ENCODE measurements around the gene C22orf31. TPM values are rescaled to one million over a fixed set of nuclear protein-coding genes. Genes with fewer than 3 reads are reported as not detected.

Gene C22orf31
- polyA plus RNA-seq, 2 of the 4 experiments (the other 2 are of a cell fraction), result not detected

DNA sequence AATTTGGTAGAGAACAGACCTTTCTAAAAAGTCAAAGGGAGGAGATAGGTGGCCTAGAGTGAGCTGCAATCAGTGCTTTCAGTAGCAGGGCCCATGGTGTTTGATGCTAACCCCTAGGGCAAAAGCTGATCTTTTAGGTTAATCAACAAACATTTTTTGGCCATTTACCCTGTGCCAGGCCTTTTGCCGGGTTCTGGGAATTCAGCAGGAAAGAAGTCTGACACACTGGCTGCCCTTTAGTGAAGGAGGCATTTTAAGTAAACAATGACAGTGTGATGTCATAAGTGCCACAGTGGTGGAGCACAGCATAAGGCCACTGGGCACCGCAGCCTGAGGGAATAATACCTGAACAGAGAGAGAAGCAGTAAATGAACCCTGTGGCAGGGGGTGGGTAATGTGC is 29.0 kb downstream of the C22orf31 start (continued):
- TF ChIP-seq HDAC2 (IDR thresholded peaks at IDR 0.05) (no peak), EHF (CRISPR knock-in tag; IDR thresholded peaks at IDR 0.05) (no peak), TP53 (CRISPR knock-in tag; IDR thresholded peaks at IDR 0.05) (no peak), JUNB (IDR thresholded peaks at IDR 0.05) (0 out of 2 replicates have a peak, but pooled peaks have one; percentile 11), CEBPB (IDR thresholded peaks at IDR 0.05) (no peak), JUN (IDR thresholded peaks at IDR 0.05) (0 out of 5 replicates have a peak, but pooled peaks of 1 of the 2 experiments have one; percentile 33), ZSCAN20 (CRISPR knock-in tag; IDR thresholded peaks at IDR 0.05) (no peak), ZFP36 (IDR thresholded peaks at IDR 0.05; ENCODE audit: borderline replicate concordance, partially characterized antibody) (no peak)
- TF ChIP-seq, protein P1, sequence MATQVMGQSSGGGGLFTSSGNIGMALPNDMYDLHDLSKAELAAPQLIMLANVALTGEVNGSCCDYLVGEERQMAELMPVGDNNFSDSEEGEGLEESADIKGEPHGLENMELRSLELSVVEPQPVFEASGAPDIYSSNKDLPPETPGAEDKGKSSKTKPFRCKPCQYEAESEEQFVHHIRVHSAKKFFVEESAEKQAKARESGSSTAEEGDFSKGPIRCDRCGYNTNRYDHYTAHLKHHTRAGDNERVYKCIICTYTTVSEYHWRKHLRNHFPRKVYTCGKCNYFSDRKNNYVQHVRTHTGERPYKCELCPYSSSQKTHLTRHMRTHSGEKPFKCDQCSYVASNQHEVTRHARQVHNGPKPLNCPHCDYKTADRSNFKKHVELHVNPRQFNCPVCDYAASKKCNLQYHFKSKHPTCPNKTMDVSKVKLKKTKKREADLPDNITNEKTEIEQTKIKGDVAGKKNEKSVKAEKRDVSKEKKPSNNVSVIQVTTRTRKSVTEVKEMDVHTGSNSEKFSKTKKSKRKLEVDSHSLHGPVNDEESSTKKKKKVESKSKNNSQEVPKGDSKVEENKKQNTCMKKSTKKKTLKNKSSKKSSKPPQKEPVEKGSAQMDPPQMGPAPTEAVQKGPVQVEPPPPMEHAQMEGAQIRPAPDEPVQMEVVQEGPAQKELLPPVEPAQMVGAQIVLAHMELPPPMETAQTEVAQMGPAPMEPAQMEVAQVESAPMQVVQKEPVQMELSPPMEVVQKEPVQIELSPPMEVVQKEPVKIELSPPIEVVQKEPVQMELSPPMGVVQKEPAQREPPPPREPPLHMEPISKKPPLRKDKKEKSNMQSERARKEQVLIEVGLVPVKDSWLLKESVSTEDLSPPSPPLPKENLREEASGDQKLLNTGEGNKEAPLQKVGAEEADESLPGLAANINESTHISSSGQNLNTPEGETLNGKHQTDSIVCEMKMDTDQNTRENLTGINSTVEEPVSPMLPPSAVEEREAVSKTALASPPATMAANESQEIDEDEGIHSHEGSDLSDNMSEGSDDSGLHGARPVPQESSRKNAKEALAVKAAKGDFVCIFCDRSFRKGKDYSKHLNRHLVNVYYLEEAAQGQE (IDR thresholded peaks at IDR 0.05), result no peak
- TF ChIP-seq, protein P2, sequence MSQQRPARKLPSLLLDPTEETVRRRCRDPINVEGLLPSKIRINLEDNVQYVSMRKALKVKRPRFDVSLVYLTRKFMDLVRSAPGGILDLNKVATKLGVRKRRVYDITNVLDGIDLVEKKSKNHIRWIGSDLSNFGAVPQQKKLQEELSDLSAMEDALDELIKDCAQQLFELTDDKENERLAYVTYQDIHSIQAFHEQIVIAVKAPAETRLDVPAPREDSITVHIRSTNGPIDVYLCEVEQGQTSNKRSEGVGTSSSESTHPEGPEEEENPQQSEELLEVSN (IDR thresholded peaks at IDR 0.05; ENCODE audit: borderline replicate concordance, low read depth), result no peak
- TF ChIP-seq, protein P3, sequence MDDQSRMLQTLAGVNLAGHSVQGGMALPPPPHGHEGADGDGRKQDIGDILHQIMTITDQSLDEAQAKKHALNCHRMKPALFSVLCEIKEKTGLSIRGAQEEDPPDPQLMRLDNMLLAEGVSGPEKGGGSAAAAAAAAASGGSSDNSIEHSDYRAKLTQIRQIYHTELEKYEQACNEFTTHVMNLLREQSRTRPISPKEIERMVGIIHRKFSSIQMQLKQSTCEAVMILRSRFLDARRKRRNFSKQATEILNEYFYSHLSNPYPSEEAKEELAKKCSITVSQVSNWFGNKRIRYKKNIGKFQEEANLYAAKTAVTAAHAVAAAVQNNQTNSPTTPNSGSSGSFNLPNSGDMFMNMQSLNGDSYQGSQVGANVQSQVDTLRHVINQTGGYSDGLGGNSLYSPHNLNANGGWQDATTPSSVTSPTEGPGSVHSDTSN (IDR thresholded peaks at IDR 0.05), result no peak
- TF ChIP-seq, protein P4, sequence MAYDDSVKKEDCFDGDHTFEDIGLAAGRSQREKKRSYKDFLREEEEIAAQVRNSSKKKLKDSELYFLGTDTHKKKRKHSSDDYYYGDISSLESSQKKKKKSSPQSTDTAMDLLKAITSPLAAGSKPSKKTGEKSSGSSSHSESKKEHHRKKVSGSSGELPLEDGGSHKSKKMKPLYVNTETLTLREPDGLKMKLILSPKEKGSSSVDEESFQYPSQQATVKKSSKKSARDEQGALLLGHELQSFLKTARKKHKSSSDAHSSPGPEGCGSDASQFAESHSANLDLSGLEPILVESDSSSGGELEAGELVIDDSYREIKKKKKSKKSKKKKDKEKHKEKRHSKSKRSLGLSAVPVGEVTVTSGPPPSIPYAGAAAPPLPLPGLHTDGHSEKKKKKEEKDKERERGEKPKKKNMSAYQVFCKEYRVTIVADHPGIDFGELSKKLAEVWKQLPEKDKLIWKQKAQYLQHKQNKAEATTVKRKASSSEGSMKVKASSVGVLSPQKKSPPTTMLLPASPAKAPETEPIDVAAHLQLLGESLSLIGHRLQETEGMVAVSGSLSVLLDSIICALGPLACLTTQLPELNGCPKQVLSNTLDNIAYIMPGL (CRISPR knock-in tag; IDR thresholded peaks at IDR 0.05; ENCODE audit: borderline replicate concordance), result no peak

DNA sequence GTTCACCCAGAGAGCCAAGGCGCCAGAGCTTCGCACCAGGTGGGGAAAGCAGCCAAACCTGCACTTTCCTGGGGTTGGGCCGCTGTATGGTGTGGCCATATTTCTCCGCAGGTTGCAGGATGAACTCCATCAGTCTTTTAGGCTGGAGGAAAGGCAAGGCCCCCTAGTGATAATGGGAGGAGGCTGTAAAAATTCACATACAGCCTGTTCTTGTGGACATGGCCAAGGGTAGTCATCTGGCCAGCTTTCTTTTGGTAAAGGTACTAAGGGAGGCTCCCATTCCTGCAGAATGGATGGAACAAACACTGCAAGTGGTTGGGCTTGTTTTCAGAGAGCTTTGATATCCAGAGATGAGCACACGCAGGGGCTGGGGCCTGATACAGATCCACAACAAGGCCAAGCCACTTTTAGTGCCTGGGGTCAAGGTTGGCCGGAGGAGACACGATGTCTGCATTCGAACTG is 29.6 kb downstream of the C22orf31 start:
- TF ChIP-seq CBX2 (IDR thresholded peaks at IDR 0.05; ENCODE audit: borderline replicate concordance, low read depth) (no peak), EHMT2 (IDR thresholded peaks at IDR 0.05; ENCODE audit: low read depth) (no peak), NR3C1 (IDR thresholded peaks at IDR 0.05) (no peak), ZNF302 (CRISPR knock-in tag; IDR thresholded peaks at IDR 0.05) (no peak), GATA3 (IDR thresholded peaks at IDR 0.05; ENCODE audit: borderline replicate concordance) (no peak), ZSCAN20 (CRISPR knock-in tag; IDR thresholded peaks at IDR 0.05) (no peak), RFX5 (IDR thresholded peaks at IDR 0.05) (no peak), PHF8 (IDR thresholded peaks at IDR 0.05; ENCODE audit: borderline replicate concordance, low read depth) (no peak), EHF (CRISPR knock-in tag; IDR thresholded peaks at IDR 0.05) (no peak), SREBF2 (IDR thresholded peaks at IDR 0.05) (no peak), MAZ (IDR thresholded peaks at IDR 0.05; ENCODE audit: borderline replicate concordance, low read depth, low read length) (no peak), RNF2 (IDR thresholded peaks at IDR 0.05; ENCODE audit: borderline replicate concordance, low read depth) (no peak), RARB (CRISPR knock-in tag; IDR thresholded peaks at IDR 0.05) (no peak), TFCP2L1 (CRISPR knock-in tag; IDR thresholded peaks at IDR 0.05) (no peak), HOXB5 (CRISPR knock-in tag; IDR thresholded peaks at IDR 0.05) (no peak)
- TF ChIP-seq, protein P5, sequence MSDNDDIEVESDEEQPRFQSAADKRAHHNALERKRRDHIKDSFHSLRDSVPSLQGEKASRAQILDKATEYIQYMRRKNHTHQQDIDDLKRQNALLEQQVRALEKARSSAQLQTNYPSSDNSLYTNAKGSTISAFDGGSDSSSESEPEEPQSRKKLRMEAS (IDR thresholded peaks at IDR 0.05), result no peak
- TF ChIP-seq, protein P6, sequence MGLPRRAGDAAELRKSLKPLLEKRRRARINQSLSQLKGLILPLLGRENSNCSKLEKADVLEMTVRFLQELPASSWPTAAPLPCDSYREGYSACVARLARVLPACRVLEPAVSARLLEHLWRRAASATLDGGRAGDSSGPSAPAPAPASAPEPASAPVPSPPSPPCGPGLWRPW (IDR thresholded peaks at IDR 0.05), result no peak
- Histone ChIP-seq H3K9me3 (no peaks in the 10 kb centered on the region), H3K4me2 (peak overlapping the region; percentile 96), H3K4me1 (peaks cover 66% of the 10 kb centered on the region), H3K27ac (peak overlapping the region; percentile 97 to 100), H3K4me3 (peak overlapping the region; percentile 41; the same call in 1 of the 3 replicates)
- ChIA-PET POLR2A (interaction anchor here (0.7 to 1.6 kb wide), 3 partner anchors 9 to 149 kb away, joined by 3 to 10 read pairs (median 8); partner anchors contain the start of gene ZNRF3), CTCF (interaction anchor here (1.1 to 2.2 kb wide), 4 partner anchors 9 to 148 kb away, joined by 3 to 12 read pairs (median 6); no protein-coding TSS in a partner anchor)
- FAIRE-seq, result no peak
- ATAC-seq, result peak; percentile 3 to 8; a peak in 4 of 6 replicates
- WGBS (ENCODE audit: missing lambda C conversion rate), result 81% methylated on average over 8 of the region's 8 CpGs
- no peak for DNase-seq (ENCODE audit: low read depth in 1 of 2, low spot score in 1 of 2)

Measured in A549 (cell line).